ENCODE measurements around the gene TMEM138. TPM values are rescaled to one million over a fixed set of nuclear protein-coding genes. Genes with fewer than 3 reads are reported as not detected.

TMEM138 gene
- total and polyA plus RNA-seq, 2 of the 4 experiments (the other 2 are of a cell fraction), result 16.8 to 53.2 TPM

- Histone ChIP-seq H2BK20ac (ENCODE audit: low read depth, low read length) (no peak overlapping the region), H3K9me1 (ENCODE audit: insufficient read depth, low read length) (no peaks in the 10 kb centered on the region), H3K4me3 (ENCODE audit: insufficient read depth, low read depth, low read length) (no peak overlapping the region), H3K36me3 (ENCODE audit: control insufficient read depth, insufficient read depth, low read length) (peaks cover 66% of the 10 kb centered on the region), H3K9ac (ENCODE audit: low read depth, low read length) (no peak overlapping the region), H4K8ac (ENCODE audit: low read depth in 2 of 2, low read length in 2 of 2) (no peak overlapping the region), H3K4ac (ENCODE audit: low read depth, low read length) (no peak overlapping the region), H3K27ac (ENCODE audit: insufficient read depth, low read length) (no peak overlapping the region), H2BK120ac (ENCODE audit: low read depth, low read length) (no peak overlapping the region), H3K9me3 (ENCODE audit: control insufficient read depth, insufficient read depth, low read length) (no peaks in the 10 kb centered on the region), H3K27me3 (ENCODE audit: control insufficient read depth, insufficient read depth, low read length) (no peaks in the 10 kb centered on the region), H4K91ac (ENCODE audit: insufficient read depth, low read depth, low read length) (no peak overlapping the region), H3K18ac (ENCODE audit: low read depth, low read length) (no peak overlapping the region), H4K20me1 (ENCODE audit: insufficient read depth, low read length) (peaks cover 36% of the 10 kb centered on the region), H3K4me1 (ENCODE audit: control insufficient read depth, insufficient read depth, low read length) (no peaks in the 10 kb centered on the region), H3K14ac (replicated peaks; ENCODE audit: low read depth, low read length) (no peak overlapping the region), H3K79me1 (ENCODE audit: low read depth in 1 of 2, low read length in 2 of 2) (peaks cover 22 to 40% of the 10 kb centered on the region in 2 experiments), H2AFZ (replicated peaks; ENCODE audit: low read length, poor library complexity) (no peak overlapping the region), H2AK9ac (replicated peaks; ENCODE audit: low read depth, low read length, poor library complexity) (no peak overlapping the region), H4K5ac (ENCODE audit: low read depth, low read length) (no peak overlapping the region), H2BK15ac (ENCODE audit: low read depth, low read length) (no peak overlapping the region), H2AK5ac (ENCODE audit: low read depth, low read length) (no peak overlapping the region), H3K4me2 (ENCODE audit: low read depth, low read length) (no peak overlapping the region), H2BK5ac (ENCODE audit: low read depth, low read length, poor library complexity, severe bottlenecking) (no peak overlapping the region), H3K23ac (ENCODE audit: low read depth, low read length) (no peak overlapping the region), H3K56ac (ENCODE audit: extremely low read depth, insufficient read depth, low read length) (no peak overlapping the region)
- dilution Hi-C loops (cut with HindIII; ENCODE audit: low sequenced_read_pairs, unreplicated experiment), result no loop called here
- ATAC-seq (ENCODE audit: low read depth), result no peak
- intact Hi-C loops (cut with micrococcal nuclease), result no loop called here
- DNase-seq, result peak; percentile 20
- ChIA-PET POLR2A (ENCODE audit: unreplicated experiment) (no interaction called here), CTCF (interaction anchor here (1.0 kb wide), 1 partner anchor 17 kb away, joined by 5 read pairs; no protein-coding TSS in a partner anchor)
- TF ChIP-seq CEBPB (IDR thresholded peaks at IDR 0.05; ENCODE audit: low read depth, low read length) (no peak), CTCF (conservative IDR thresholded peaks at IDR 0.05; ENCODE audit: low read depth, low read length) (no peak), BHLHE40 (IDR thresholded peaks at IDR 0.05; ENCODE audit: low read depth, low read length) (no peak), USF2 (IDR thresholded peaks at IDR 0.05; ENCODE audit: low read depth, low read length) (no peak), POLR2A (IDR thresholded peaks at IDR 0.05; ENCODE audit: low read depth, low read length) (no peak), RCOR1 (IDR thresholded peaks at IDR 0.05; ENCODE audit: insufficient replicate concordance, low read length) (no peak), MAZ (IDR thresholded peaks at IDR 0.05; ENCODE audit: borderline replicate concordance, low read depth, low read length) (no peak)
- in situ Hi-C loops (cut with MboI; ENCODE audit: low sequenced_read_pairs), result no loop called here
- BruUV-seq (replicated peaks), result no TSS peak
Measured at GRCh38 chr11:61418136-61418535, 56.0 kb downstream of the TMEM138 start.

Other genes starting within 250 kb of the TMEM138 start
- 3.2 and 3.6 TPM in 2 replicates for gene VPS37C, start 200.9 kb upstream of the TMEM138 start, total RNA-seq (2012; rRNA removed)
- gene VPS37C, start 200.9 kb upstream of the TMEM138 start, polyA plus RNA-seq (2012; rRNA removed), result 13.2 and 14.1 TPM in 2 replicates
- 0.18 TPM in 1 of 2 replicates, not detected in the other for gene PGA3, start 158.9 kb upstream of the TMEM138 start, total RNA-seq (2012; rRNA removed)
- not detected in 2 replicates for gene PGA3, start 158.9 kb upstream of the TMEM138 start, polyA plus RNA-seq (2012; rRNA removed)
- gene PGA4, start 140.0 kb upstream of the TMEM138 start, total RNA-seq (2012; rRNA removed), result not detected in 2 replicates
- gene PGA4, start 140.0 kb upstream of the TMEM138 start, polyA plus RNA-seq (2012; rRNA removed), result not detected in 2 replicates
- not detected in 2 replicates for gene PGA5, start 121.2 kb upstream of the TMEM138 start, total RNA-seq (2012; rRNA removed)
- gene PGA5, start 121.2 kb upstream of the TMEM138 start, polyA plus RNA-seq (2012; rRNA removed), result 0.17 TPM in 1 of 2 replicates, not detected in the other
- gene VWCE, start 67.1 kb upstream of the TMEM138 start, total RNA-seq (2012; rRNA removed), result under 0.01 and 0.28 TPM in 2 replicates
- 1.1 and 1.7 TPM in 2 replicates for gene VWCE, start 67.1 kb upstream of the TMEM138 start, polyA plus RNA-seq (2012; rRNA removed)
- 372 and 412 TPM in 2 replicates for gene DDB1, start 29.3 kb upstream of the TMEM138 start, total RNA-seq (2012; rRNA removed)
- 208 and 221 TPM in 2 replicates for gene DDB1, start 29.3 kb upstream of the TMEM138 start, polyA plus RNA-seq (2012; rRNA removed)
- gene TKFC, start 29.1 kb upstream of the TMEM138 start, total RNA-seq (2012; rRNA removed), result 8.9 and 10.4 TPM in 2 replicates
- 30.8 and 33.3 TPM in 2 replicates for gene TKFC, start 29.1 kb upstream of the TMEM138 start, polyA plus RNA-seq (2012; rRNA removed)
- 13.6 and 15.3 TPM in 2 replicates for gene CYB561A3, start 492 bp upstream of the TMEM138 start, total RNA-seq (2012; rRNA removed)
- gene CYB561A3, start 492 bp upstream of the TMEM138 start, polyA plus RNA-seq (2012; rRNA removed), result 36.5 and 39.2 TPM in 2 replicates
- gene TMEM216, start 30.2 kb downstream of the TMEM138 start, total RNA-seq (2012; rRNA removed), result 10.0 TPM in 2 replicates
- gene TMEM216, start 30.2 kb downstream of the TMEM138 start, polyA plus RNA-seq (2012; rRNA removed), result 16.5 and 17.2 TPM in 2 replicates
- gene CPSF7, start 67.6 kb downstream of the TMEM138 start, total RNA-seq (2012; rRNA removed), result 9.5 and 10.3 TPM in 2 replicates
- gene CPSF7, start 67.6 kb downstream of the TMEM138 start, polyA plus RNA-seq (2012; rRNA removed), result 55.2 and 68.8 TPM in 2 replicates
- 34.7 and 50.4 TPM in 2 replicates for gene SDHAF2, start 67.8 kb downstream of the TMEM138 start, total RNA-seq (2012; rRNA removed)
- gene SDHAF2, start 67.8 kb downstream of the TMEM138 start, polyA plus RNA-seq (2012; rRNA removed), result 91.1 and 91.5 TPM in 2 replicates
- not detected in 2 replicates for gene LRRC10B, start 146.4 kb downstream of the TMEM138 start, total RNA-seq (2012; rRNA removed)
- not detected in 2 replicates for gene LRRC10B, start 146.4 kb downstream of the TMEM138 start, polyA plus RNA-seq (2012; rRNA removed)
- gene SYT7, start 218.7 kb downstream of the TMEM138 start, total RNA-seq (2012; rRNA removed), result under 0.01 TPM in 1 of 2 replicates, not detected in the other
- 0.19 and 0.26 TPM in 2 replicates for gene SYT7, start 218.7 kb downstream of the TMEM138 start, polyA plus RNA-seq (2012; rRNA removed)

Data from IMR-90 (cell line).